Skeletal muscle cell (primary cell): ENCODE results near the gene SNX2.
"Not testable (repeated sequence)": the region's sequence is repeated elsewhere in the genome, so short reads cannot be mapped to it uniquely, and the experiment has no call there.

Experiments
- DNase-seq: peaks from one replicate; pipeline ENCODE4 v3.0.0-alpha.2; 2010; ENCODE audit warnings: low read depth
- H3K4me3 ChIP-seq: 2 replicates; pipeline ENCODE4 v1.5.1; 2011; ENCODE audit warnings: low read depth, mild to moderate bottlenecking, control low read depth, low read length, moderate library complexity

SNX2 gene

GRCh38 chr5:122835681-122836080 is 60.8 kb downstream of the SNX2 start:
- peak; percentile 20 for DNase-seq
- H3K4me3 ChIP-seq = no peak overlapping the region

GRCh38 chr5:122836947-122837346 is 62.1 kb downstream of the SNX2 start:
- no peak overlapping the region for H3K4me3 ChIP-seq
- no peak for DNase-seq

- no peak for DNase-seq
- no peak overlapping the region for H3K4me3 ChIP-seq
Observed at GRCh38 chr5:122839731-122840130, 64.9 kb downstream of the SNX2 start.

GRCh38 chr5:122842016-122842580 is 67.2 kb downstream of the SNX2 start:
- no peak for DNase-seq
- no peak overlapping the region for H3K4me3 ChIP-seq

GRCh38 chr5:122844136-122844909 is 69.4 kb downstream of the SNX2 start:
- peak overlapping the region; percentile 78 for H3K4me3 ChIP-seq

GRCh38 chr5:122844910-122845228 is 70.0 kb downstream of the SNX2 start:
- DNase-seq = no peak
- peak overlapping the region; percentile 78 for H3K4me3 ChIP-seq

More at GRCh38 chr5:122844136-122844909, 69.4 kb downstream of the SNX2 start:
- no peak for DNase-seq

- DNase-seq = no peak
- peak within 1 kb of the TSS; percentile 78 for H3K4me3 ChIP-seq
Observed at GRCh38 chr5:122845229-122846050, 70.6 kb downstream of the SNX2 start, which contains the start of gene SNX24. Gene SNX24, plus strand, starts transcription at chr5:122845613. Its CDS starts 21 bp downstream, at chr5:122845634.

GRCh38 chr5:122846051-122846550 is 71.2 kb downstream of the SNX2 start:
- peak; percentile 20 for DNase-seq
- H3K4me3 ChIP-seq = peak overlapping the region; percentile 78

- DNase-seq = no peak
- H3K4me3 ChIP-seq = no peak overlapping the region
Observed at GRCh38 chr5:122847687-122848081, 72.8 kb downstream of the SNX2 start.

- DNase-seq = no peak
- H3K4me3 ChIP-seq = no peak overlapping the region
Observed at GRCh38 chr5:122849771-122850170, 74.9 kb downstream of the SNX2 start.

- H3K4me3 ChIP-seq, DNase-seq: not testable (repeated sequence)
Observed at GRCh38 chr5:122857538-122857937, 82.7 kb downstream of the SNX2 start.

GRCh38 chr5:122858451-122858850 is 83.6 kb downstream of the SNX2 start:
- no peak for DNase-seq
- no peak overlapping the region for H3K4me3 ChIP-seq

- H3K4me3 ChIP-seq = no peak overlapping the region
- DNase-seq = no peak
Observed at GRCh38 chr5:122863240-122863639, 88.4 kb downstream of the SNX2 start.

GRCh38 chr5:122863721-122864120 is 88.8 kb downstream of the SNX2 start:
- H3K4me3 ChIP-seq = no peak overlapping the region
- no peak for DNase-seq

GRCh38 chr5:122864400-122864799 is 89.5 kb downstream of the SNX2 start:
- H3K4me3 ChIP-seq = no peak overlapping the region
- DNase-seq = no peak

- no peak overlapping the region for H3K4me3 ChIP-seq
- DNase-seq = no peak
Observed at GRCh38 chr5:122864842-122865241, 90.0 kb downstream of the SNX2 start.

GRCh38 chr5:122870219-122870856 is 95.5 kb downstream of the SNX2 start:
- no peak for DNase-seq
- no peak overlapping the region for H3K4me3 ChIP-seq

GRCh38 chr5:122871661-122872060 is 96.8 kb downstream of the SNX2 start:
- H3K4me3 ChIP-seq = no peak overlapping the region
- no peak for DNase-seq

GRCh38 chr5:122874179-122874875 is 99.4 kb downstream of the SNX2 start:
- H3K4me3 ChIP-seq = no peak overlapping the region
- DNase-seq = no peak
